MCF 10A (cell line): ENCODE data around the gene MARK4. TPM values are rescaled to one million over a fixed set of nuclear protein-coding genes. Genes with fewer than 3 reads are reported as not detected.

ENCODE experiments used
- Bru-seq: library from RNA; stranded (reverse); fragments of 400-500 nt; gene quantifications from one replicate; lab custom pipeline; 2021; lab: Mats Ljungman, UMichigan
- BruChase-seq, 2 experiments: library from RNA; stranded (reverse); fragments of 400-500 nt; gene quantifications; one replicate each; lab custom pipeline; 2021; lab: Mats Ljungman, UMichigan
- BruUV-seq: library from RNA; stranded (reverse); fragments of 400-500 nt; replicated peaks from 2 replicates; lab custom pipeline; 2021; lab: Mats Ljungman, UMichigan
- CTCF ChIA-PET: fragments of 300-600 bp; sonication (Branson Sonifier 250); formaldehyde crosslinking; extraction: SDS; loops from one replicate; lab custom pipeline; 2021; ENCODE audit warnings: antibody characterized with exemption, inconsistent platforms; lab: Yijun Ruan, JAX
- POLR2A ChIA-PET: fragments of 300-600, 350-650 bp; sonication (Branson Sonifier 250); formaldehyde crosslinking; extraction: SDS; loops from one replicate; lab custom pipeline; 2020; ENCODE audit warnings: antibody characterized with exemption, inconsistent platforms; lab: Yijun Ruan, JAX
- DNase-seq: peaks from one replicate; pipeline ENCODE4 v3.0.0-alpha.2; 2018; ENCODE audit not compliant: unreplicated experiment
- H3K27ac Mint-ChIP-seq: one replicate; pipeline ENCODE4 v1.8.0; 2022; ENCODE audit warnings: mild to moderate bottlenecking, low read depth, mixed read lengths; ENCODE audit not compliant: unreplicated experiment
- H3K27me3 Mint-ChIP-seq: one replicate; pipeline ENCODE4 v1.8.0; 2022; ENCODE audit warnings: mixed read lengths; ENCODE audit not compliant: insufficient read depth, unreplicated experiment
- H3K36me3 Mint-ChIP-seq: one replicate; pipeline ENCODE4 v1.8.0; 2022; ENCODE audit warnings: mild to moderate bottlenecking, moderate library complexity, mixed read lengths; ENCODE audit not compliant: insufficient read depth, unreplicated experiment
- H3K4me1 Mint-ChIP-seq: one replicate; pipeline ENCODE4 v1.8.0; 2022; ENCODE audit warnings: mixed read lengths; ENCODE audit not compliant: insufficient read depth, unreplicated experiment
- H3K4me3 Mint-ChIP-seq: one replicate; pipeline ENCODE4 v1.8.0; 2022; ENCODE audit warnings: mild to moderate bottlenecking, moderate library complexity, mixed read lengths; ENCODE audit not compliant: unreplicated experiment
- H3K9me3 Mint-ChIP-seq: one replicate; pipeline ENCODE4 v1.8.0; 2022; ENCODE audit warnings: mixed read lengths; ENCODE audit not compliant: unreplicated experiment
- CTCF ChIP-seq: fragments of 200-600 bp; IDR thresholded peaks from one replicate; pipeline ENCODE4 v1.8.0; 2022; ENCODE audit warnings: antibody characterized with exemption, mild to moderate bottlenecking; ENCODE audit not compliant: unreplicated experiment
- intact Hi-C: fragments of 100-400 bp; cut with micrococcal nuclease; formaldehyde crosslinking; loops from 2 replicates; pipeline ENCODE4 v1.14.1; 2022
- long read RNA-seq: library from polyadenylated mRNA; stranded (forward); transcript quantifications from one replicate; pipeline ENCODE4 v2.0.0, GENCODE V29; 2022
- total RNA-seq: library from RNA; stranded (reverse); gene quantifications from 2 replicates; pipeline ENCODE4 v1.2.3, GENCODE V29; 2022

MARK4 gene
- total RNA-seq (22.4 and 24.2 TPM in 2 replicates), Bru-seq, nascent RNA (percentile 55 among the genes with signal in this experiment), BruChase-seq, experiment 1, labeled RNA remaining after a 6-hour chase (percentile 66 among the genes with signal in this experiment), BruChase-seq, experiment 2, labeled RNA remaining after a 2-hour chase (percentile 63 among the genes with signal in this experiment)
- long read RNA-seq, partial matches to known transcripts: 5 of 8 reads
- long read RNA-seq, other reads (novel, unspliced or antisense): 3 of 8 reads

- no peaks in the 10 kb centered on the region for H3K9me3 Mint-ChIP-seq
- no peak for TF ChIP-seq CTCF
- no TSS peak for BruUV-seq
- POLR2A ChIA-PET: no interaction called here
- H3K4me3 Mint-ChIP-seq: peak within 1 kb of the TSS; percentile 83
- intact Hi-C loops: loop anchor here (5.0 kb wide), 1 partner anchor 226 kb away; no protein-coding TSS in a partner anchor
- peaks cover 20% of the 10 kb centered on the region for H3K4me1 Mint-ChIP-seq
- no peaks in the 10 kb centered on the region for H3K27me3 Mint-ChIP-seq
- CTCF ChIA-PET: no interaction called here
- peak; percentile 50 for DNase-seq
- H3K27ac Mint-ChIP-seq: peak within 1 kb of the TSS; percentile 93
- H3K36me3 Mint-ChIP-seq: no peaks in the 10 kb centered on the region
These were observed at the start of gene MARK4 for GRCh38 chr19:45250832-45251451. TSS of gene MARK4 (plus strand) at chr19:45251271. CDS start at chr19:45251589, 318 bp downstream.

GRCh38 chr19:45202637-45203036 is 48.4 kb upstream of the MARK4 start:
- Mint-ChIP-seq H3K4me1 (peaks cover 14% of the 10 kb centered on the region), H3K9me3 (no peaks in the 10 kb centered on the region), H3K27me3 (peaks cover 11% of the 10 kb centered on the region), H3K36me3 (no peaks in the 10 kb centered on the region), H3K4me3 (no peak overlapping the region), H3K27ac (peak overlapping the region; percentile 4)
- no peak for TF ChIP-seq CTCF
- no TSS peak for BruUV-seq
- intact Hi-C loops: loop anchor here (5.0 kb wide), 1 partner anchor 45 kb away; the partner anchor contains the start of gene EXOC3L2
- POLR2A ChIA-PET: interaction anchor here (0.6 to 1.8 kb wide), 4 partner anchors 24 to 576 kb away, joined by 3 to 10 read pairs (median 3); partner anchors contain the start of genes BLOC1S3 and TRAPPC6A
- DNase-seq: peak; percentile 56
- CTCF ChIA-PET: interaction anchor here (0.8 kb wide), 1 partner anchor 218 kb away, joined by 3 read pairs; no protein-coding TSS in a partner anchor

DNA sequence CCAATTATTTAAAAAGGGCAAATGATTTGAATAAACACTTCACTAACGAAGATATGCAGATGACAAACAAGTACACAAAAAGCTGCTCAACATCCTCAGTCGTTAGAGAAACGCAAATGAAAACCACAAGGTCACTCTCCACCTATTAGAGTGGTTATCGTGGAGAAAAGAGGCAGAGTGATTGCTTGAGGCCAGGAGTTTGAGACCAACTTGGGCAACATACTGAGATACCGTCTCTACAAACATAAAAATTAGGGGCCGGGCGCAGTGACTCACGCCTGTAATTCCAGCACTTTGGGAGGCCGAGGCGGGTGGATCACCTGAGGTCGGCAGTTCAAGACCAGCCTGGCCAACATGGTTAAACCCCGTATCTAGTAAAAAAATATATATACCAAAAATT is 45.3 kb upstream of the MARK4 start:
- Mint-ChIP-seq H3K4me1 (peaks cover 13% of the 10 kb centered on the region), H3K27me3 (no peaks in the 10 kb centered on the region), H3K36me3 (peaks cover under 1% of the 10 kb centered on the region), H3K9me3 (no peaks in the 10 kb centered on the region), H3K4me3 (no peak overlapping the region), H3K27ac (no peak overlapping the region)
- no peak for DNase-seq
- no peak for TF ChIP-seq CTCF
- BruUV-seq: no TSS peak
- ChIA-PET POLR2A (interaction anchor here (0.6 kb wide), 2 partner anchors 47 to 220 kb away, joined by 3 to 6 read pairs; no protein-coding TSS in a partner anchor), CTCF (no interaction called here)
- intact Hi-C loops: no loop called here

GRCh38 chr19:45206328-45206727 is 44.7 kb upstream of the MARK4 start:
- BruUV-seq: no TSS peak
- TF ChIP-seq CTCF: no peak
- DNase-seq: no peak
- peaks cover 4% of the 10 kb centered on the region for H3K36me3 Mint-ChIP-seq
- no peaks in the 10 kb centered on the region for H3K9me3 Mint-ChIP-seq
- CTCF ChIA-PET: no interaction called here
- POLR2A ChIA-PET: interaction anchor here (0.6 to 0.9 kb wide), 2 partner anchors 28 to 220 kb away, joined by 4 to 6 read pairs; partner anchors contain the start of genes BLOC1S3 and TRAPPC6A
- intact Hi-C loops: no loop called here
- no peaks in the 10 kb centered on the region for H3K27me3 Mint-ChIP-seq
- no peak overlapping the region for H3K27ac Mint-ChIP-seq
- peaks cover 15% of the 10 kb centered on the region for H3K4me1 Mint-ChIP-seq
- no peak overlapping the region for H3K4me3 Mint-ChIP-seq
